Ovary (tissue), 3 donors: ENCODE measurements around the gene SLC16A14.

Experiments used
- CTCF ChIP-seq, 3 donors: fragments of 450-650 bp in 2 of 3; fragments of 200-600 bp in 1 of 3; IDR thresholded peaks; one replicate each; pipeline versions ENCODE4 v1.5.1 to v1.8.0; 2016 to 2022; ENCODE audit warnings: antibody characterized with exemption in 3 of 3, mild to moderate bottlenecking in 1 of 3
- EP300 ChIP-seq: sonication (generic); formaldehyde crosslinking; IDR thresholded peaks from one replicate; pipeline ENCODE4 v1.6.1; 2017; ENCODE audit warnings: antibody characterized with exemption
- POLR2A ChIP-seq: fragments of 450-650 bp; IDR thresholded peaks from one replicate; pipeline ENCODE4 v1.6.1; 2017; ENCODE audit warnings: antibody characterized with exemption, mild to moderate bottlenecking, moderate library complexity
- donor health status: DM: no; HTN: no; CAD: no.

- TF ChIP-seq CTCF (IDR thresholded peaks at IDR 0.05) (no peak), EP300 (no peak), POLR2A (no peak)
These were observed 22.2 kb downstream of the SLC16A14 start for GRCh38 chr2:230046491-230046890.
